Measurements from ENCODE around the gene RNU11.
A peak's percentile ranks its signal among the peaks of the same experiment; 100 is the strongest.
"Not testable (repeated sequence)": the region's sequence is repeated elsewhere in the genome, so short reads cannot be mapped to it uniquely, and the experiment has no call there.

RNU11 gene

DNA sequence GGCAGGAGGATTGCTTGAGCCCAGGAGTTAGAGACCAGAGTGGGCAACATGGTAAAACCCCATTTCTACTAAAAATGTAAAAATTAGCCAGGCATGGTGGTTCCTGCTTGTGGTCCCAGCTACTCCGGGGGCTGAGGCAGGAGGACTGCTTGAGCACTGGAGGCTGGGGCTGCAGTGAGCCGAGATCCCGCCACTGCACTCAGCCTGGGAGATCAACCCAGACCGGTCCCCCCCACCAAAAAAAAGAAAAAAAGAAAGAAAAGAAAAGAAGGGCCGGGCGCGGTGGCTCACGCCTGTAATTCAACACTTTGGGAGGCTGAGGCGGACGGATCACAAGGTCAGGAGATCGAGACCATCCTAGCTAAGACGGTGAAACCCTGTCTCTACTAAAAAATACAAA is 18.4 kb downstream of the RNU11 start:
- DNase-seq: no peak

DNA sequence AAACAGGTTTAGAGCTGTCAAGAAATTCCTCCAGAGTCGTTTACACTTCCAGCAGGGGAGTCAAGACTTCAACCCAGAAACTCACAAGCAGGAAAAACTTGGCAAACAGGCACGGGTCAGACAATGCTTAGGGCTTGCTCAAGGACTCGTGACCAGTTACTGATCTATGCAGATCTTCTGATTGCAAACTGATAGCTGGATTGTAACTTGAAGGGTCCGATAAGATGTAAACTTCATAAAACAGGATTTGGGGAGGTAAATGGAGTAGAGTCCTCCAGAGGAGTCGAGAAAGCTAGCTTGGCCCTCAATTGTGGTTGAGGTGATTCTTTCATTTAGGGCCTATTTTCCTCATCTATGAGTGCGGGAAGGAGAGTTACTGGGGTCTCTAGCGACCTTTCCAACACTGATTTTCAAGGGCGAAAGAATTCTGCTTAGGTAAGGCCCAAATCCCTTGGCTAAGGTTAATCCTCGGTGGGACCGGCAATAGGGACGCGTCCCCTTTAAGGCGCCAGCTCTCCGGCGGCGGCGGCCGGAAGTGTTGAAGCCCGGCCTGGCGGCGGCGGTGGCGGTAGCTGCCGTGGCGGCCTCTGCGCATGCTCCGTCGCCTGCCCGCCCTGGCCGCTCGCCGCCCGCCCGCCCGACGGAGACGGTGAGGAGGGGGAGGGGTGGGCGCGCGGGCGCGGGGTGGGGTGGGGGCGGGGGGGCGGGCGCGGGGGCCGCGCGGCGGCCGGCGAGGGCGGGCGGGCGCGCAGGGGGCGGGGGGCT is 20.0 kb downstream of the RNU11 start, which contains the start of gene GMEB1:
GMEB1 (plus strand) TSS at position 594 of the 765 bp plus-strand sequence. CDS start 14,829 bp downstream, outside the sequence.
- DNase-seq: peak; percentile 90

DNA sequence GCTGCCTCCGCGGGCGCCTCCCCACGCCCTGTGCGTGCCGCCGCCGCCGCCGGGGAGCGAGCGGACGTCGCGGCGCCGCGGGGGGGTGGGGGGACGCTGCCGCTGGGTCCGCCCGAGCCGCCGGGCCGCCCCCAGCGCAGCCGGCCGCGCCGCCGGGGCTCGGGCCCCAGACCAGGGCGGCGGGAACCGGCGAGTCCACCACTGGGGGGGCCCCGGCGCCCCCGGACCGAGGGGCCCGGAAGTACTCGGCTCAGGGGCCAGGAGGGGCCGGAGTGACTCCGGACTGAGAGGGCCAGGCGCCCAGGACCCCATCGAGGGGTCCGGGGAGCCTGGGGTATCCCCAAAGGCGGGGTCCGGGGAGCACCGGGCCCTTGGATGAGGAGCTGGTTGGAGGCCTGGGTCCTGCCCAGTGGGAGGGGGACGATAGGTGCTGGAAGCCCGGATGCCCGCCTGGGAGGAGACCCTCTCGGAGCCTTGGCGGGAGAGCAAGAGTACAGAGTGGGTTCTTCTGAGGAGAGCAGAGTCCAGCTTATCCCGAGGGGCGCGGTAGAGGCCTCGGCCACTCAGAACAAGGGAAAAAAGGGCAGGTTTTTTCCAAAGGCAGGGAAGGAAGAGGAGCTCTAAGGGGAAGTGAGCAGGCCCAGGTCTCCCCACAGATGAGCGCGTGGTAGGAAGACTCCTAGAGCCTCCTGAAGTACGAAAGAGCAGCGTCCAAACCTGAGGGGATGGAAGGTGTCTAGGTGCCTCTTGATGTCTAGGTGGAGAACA is 20.7 kb downstream of the RNU11 start:
- DNase-seq: peak; percentile 45

DNA sequence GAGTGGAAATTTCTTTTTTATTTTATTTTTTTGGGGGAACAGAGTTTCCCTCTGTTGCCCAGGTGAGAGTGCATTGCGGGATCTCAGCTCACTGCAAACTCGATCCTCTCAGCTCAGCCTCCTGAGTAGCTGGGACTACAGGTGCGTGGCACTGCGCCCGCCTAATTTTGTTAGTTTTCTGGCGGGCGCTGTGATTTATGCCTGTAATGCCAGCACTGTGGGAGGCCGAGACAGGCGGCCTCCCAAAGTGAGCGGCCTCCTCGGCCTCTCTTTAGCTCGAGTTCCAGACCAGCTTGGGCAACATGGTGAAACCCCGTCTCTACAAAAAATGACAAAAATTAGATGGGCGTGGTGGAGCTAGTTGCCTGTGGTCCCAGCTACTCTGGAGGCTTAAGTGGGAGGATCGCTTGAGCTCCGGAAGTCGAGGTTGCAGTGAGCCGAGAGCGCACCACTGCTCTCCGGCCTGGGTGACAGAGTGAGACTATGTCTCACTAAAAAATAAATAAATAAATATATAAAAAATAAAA is 22.9 kb downstream of the RNU11 start:
- no peak for DNase-seq

DNA sequence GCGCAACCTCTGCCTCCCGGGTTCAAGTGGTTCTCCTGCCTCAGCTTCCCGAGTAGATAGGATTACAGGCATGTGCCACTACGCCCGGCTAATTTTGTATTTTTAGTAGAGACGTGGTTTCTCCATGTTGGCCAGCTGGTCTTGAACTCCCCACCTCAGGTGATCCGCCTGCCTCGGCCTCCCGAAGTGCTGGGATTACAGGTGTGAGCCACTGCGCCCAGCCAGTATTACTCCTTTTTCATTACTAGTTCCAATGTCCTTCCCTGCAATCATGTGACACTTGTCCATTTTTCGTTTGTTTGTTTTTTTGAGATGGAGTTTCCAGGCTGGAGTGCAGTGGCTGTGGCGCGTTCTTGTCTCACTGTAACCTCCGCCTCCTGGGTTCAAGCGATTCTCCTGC is 24.6 kb downstream of the RNU11 start:
- DNase-seq: not testable (repeated sequence)

DNA sequence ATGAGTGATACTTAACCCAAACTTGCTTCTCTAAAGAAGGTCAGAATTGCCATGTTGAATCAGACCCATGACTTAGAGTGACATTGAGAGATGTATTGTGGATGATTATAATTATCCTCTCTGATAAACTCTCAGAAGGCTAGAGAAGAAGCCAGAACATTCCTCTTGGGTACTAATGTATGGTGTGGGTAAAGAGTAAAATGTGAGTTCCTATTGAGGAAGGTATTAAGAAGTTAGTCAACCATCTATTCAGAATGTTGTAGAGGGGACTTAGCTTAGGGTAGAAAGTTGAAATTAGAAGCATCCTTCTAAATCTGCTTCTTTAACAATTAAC is 27.5 kb downstream of the RNU11 start:
- no peak for DNase-seq

DNA sequence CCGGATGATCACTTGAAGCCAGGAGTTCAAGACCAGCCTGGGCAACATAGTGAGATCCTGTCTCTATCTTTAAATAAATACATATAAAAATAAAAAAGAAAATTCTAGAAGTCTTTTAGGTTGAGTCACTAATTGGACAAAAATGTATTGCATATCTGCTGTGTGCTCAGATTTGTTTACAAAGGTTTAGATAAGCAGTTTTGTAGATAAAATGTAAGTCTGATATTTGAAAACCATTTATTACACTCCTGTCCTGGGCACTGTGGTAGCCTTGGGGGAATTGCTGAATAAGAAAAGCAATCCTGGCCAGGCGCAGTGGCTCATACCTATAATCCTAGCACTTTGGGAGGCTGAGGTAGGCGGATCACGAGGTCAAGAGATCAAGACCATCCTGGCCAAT is 31.8 kb downstream of the RNU11 start:
- no peak for DNase-seq

DNA sequence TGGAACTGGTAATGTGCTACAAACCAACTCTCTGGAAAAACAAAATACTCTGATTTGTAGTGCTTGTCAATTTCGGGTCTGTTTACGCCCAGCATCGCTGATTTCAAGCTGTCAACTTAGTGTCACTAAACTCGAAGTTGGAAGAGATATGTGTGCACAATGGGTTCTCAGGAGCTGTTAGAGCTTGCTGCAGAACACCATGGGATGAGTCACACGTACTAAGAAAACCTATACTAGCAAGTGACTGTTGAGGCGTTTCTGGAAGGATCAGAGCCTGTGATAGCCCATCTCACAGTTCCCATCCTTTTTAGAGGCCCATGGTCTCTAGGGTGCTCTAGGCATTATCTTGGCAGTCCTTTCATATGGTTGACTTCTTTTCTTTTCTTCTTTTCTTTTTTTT is 34.4 kb downstream of the RNU11 start:
- DNase-seq: no peak

DNA sequence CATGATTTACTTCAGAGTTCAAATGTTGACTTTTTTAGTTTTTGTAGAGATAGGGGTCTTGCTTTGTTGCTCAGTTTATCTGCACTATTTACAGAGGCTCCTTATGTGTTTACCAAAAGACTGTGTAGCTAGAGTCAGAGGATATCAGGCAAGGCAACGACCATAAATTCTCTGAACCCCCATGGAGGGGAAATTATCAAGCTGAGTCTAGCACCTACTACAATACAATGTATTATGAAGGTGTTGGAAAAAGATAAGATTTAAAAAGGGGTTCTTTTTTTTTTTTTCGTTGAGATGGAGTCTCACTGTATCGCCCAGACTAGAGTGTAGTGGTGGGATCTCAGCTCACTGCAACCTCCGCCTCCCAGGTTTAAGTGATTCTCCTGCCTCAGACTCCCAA is 36.5 kb downstream of the RNU11 start:
- DNase-seq: no peak

DNA sequence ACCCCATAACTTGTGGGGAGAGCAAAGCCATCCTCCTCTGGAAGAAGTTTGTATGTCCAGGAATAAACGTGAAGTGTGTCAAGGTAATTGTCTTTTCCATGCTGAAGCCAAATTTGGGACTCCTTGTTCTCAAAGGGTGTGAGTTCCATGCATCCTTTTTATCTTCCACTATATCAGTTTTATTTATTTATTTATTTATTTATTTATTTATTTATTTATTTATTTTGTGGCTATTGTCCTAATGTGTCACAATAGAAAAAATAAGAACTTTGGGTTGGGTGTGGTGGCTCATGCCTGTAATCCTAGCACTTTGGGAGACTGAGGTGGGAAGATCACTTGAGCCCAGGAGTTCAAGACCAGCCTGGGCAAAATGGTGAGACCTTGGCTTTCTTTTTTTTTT is 43.2 kb downstream of the RNU11 start:
- DNase-seq: not testable (repeated sequence)
